NCI-H345 treated with DMSO at 0.1 percent for 48 hours (cell line): ENCODE data around the gene RRM1.
"Not testable (repeated sequence)": the region's sequence is repeated elsewhere in the genome, so short reads cannot be mapped to it uniquely, and the experiment has no call there.

Experiments
- DNase-seq: peaks from one replicate; lab custom pipeline; 2025; ENCODE audit not compliant: unreplicated experiment; lab: John Stamatoyannopoulos, UW

The RRM1 gene

DNA sequence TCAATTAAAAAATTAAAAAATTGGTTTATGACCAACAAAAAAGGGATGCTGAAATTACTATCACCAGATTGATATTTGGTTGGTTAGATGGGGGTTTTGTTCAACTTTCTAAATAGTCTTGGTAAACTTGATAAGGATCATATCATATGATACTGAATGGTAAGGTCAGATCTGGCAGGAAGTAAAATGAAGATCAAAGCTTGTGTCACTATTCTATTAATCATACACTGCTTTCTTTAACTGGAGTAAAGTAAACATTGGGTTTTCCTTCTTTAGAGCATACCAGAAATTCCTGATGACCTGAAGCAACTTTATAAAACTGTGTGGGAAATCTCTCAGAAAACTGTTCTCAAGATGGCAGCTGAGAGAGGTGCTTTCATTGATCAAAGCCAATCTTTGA lies 40.2 kb downstream of the RRM1 start:
- no peak for DNase-seq

DNA sequence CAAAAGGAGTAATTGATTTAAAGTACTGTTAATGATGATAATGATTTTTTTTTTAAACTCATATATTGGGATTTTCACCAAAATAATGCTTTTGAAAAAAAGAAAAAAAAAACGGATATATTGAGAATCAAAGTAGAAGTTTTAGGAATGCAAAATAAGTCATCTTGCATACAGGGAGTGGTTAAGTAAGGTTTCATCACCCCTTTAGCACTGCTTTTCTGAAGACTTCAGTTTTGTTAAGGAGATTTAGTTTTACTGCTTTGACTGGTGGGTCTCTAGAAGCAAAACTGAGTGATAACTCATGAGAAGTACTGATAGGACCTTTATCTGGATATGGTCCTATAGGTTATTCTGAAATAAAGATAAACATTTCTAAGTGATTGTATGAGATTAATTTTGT lies 43.9 kb downstream of the RRM1 start:
- DNase-seq, result no peak

DNA sequence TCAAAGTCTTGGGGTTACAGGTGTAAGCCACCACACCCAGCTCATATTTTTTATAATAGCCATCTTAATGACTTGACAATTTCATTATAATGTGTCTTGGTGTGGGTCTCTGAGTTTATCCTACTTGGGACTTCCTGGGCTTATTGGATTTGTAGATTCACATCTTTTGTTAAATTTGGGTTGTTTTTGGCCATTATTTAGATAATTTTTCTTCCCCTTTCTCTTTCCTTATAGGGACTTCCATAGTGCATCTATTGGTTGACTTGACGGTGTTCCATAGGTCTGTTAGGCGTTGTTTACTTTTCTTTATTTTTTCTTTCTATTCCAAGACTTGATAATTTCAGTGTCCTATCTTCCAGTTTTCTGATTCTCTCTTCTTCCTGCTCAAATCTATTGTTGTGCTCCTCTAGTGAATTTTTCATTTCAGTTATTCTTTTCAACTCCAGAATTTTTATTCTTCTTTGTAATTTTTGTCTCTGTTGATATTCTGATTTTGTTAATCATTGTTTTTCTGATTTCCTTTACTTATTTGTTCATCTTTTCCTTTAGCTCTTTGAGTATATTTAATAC lies 45.6 kb downstream of the RRM1 start:
- no peak for DNase-seq

DNA sequence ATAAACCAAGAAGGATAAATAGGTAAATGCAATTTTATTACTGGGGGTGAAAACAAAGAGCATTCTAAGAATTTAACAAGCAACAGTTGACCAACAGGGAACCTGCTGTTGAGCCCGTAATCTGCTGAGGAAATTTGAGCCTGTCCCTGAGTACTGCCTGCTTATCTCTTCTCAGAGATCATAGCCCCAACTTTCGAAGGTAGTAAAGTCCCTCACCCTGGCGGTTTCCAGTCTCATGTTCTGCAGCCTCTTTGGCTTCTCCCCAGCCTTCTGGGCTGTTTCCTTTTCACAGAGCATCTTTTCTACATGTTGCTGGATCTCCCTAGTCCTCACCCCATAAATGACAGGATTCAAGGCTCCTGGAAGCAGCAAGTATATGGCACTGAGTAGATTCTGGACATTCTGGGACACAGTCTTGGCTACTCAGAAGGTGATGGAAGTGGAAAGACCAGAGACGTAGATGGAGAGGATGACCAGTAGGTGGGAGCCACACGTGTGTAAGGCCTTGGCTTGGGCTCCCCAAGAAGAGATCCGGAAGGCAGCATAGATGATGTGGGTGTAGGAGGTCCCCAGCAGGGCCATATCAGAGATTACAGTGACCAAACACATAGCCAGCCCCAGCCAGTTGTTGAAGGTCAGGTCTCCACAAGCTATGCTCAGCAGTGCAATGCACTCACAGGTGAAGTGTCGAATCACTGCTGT lies 51.6 kb downstream of the RRM1 start:
- DNase-seq, result no peak

DNA sequence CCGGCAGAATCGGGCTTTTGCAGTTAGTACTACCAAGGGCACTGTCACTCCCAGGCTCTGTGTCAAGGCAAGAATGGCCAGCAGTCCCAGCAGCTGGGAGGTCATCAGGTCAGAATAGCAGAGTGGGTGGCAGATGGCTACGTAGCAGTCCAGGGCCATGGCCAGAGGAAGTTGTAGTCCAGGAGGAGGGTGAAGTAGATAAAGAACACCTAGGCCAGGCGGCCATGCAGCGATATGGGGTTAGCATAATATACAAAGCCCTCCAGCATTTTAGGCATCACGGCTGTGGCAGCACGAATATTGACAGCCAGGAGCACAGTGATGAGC lies 52.1 kb downstream of the RRM1 start:
- no peak for DNase-seq

DNA sequence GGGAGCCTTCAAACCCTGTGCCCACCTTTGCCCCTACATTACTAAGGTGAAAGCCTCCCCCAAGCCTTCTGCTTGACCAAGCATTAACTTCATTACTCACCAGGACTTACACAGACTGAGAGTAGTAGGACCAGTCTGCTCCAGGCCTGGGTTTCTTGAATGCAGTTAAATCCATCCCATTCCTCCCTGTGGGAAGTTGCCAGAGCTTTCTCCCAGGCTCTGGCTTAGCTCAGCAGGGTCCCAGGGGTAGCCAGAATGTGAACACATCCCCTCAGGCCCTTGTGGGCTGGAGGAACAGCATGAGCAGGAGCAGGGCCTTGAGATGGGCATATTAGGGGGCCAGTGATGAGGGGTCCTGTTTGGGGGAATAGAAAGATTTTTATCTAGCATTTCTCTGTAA lies 59.9 kb downstream of the RRM1 start:
- DNase-seq, result no peak

DNA sequence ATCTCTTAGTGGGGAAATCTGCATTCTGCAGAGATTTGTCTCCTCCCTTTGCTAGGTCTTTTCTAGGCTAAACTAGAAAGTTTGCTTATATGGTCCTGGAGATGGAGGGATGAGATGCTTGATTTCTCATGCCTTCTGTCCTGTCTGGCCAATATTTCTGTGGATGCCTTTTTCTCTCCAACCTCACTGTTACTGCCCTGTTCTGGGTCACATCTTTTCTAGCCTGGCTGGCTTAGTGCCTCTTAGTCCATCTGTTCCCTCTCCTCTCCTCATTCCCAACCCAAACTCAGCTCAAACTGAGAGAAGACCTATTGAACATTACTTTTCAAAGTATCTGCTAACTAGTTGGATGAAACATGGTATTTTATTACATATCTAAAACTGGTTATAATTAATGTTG lies 62.0 kb downstream of the RRM1 start:
- DNase-seq, result no peak

DNA sequence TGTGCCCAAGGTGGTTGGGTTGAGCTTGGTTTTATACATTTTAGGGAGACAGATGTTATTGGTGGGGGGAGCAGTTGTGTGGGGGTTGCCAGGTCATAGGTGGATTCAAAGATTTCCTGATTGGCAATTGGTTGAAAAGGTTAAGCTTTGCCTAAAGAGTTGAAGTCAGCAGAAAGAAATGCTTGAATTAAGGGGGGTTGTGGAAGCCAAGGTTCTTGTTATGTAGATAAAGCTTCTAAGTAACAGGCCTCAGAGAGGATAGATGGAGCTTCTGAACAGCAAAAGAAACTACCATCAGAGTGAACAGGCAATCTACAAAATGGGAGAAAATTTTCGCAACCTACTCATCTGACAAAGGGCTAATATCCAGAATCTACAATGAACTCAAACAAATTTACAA lies 64.2 kb downstream of the RRM1 start:
- DNase-seq, result not testable (repeated sequence)

DNA sequence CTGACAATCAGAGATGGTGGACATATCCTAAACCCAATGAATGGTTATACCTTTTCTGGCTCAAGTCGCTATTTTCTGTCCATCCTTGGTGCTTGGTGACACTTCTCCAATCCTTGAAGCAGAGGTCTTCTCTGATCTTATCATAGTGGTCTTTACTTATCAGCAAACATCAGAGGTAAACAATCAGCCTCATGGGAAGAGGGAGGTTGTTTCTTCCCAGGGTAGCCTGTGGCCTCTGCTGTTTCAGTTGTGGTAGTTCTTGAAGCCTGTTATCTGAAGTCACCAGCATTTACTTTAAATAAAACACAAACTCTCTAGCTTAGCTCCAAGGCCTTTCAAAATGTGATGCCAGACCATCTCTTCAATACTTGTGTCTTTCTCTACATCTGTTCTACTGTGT lies 66.7 kb downstream of the RRM1 start:
- no peak for DNase-seq

DNA sequence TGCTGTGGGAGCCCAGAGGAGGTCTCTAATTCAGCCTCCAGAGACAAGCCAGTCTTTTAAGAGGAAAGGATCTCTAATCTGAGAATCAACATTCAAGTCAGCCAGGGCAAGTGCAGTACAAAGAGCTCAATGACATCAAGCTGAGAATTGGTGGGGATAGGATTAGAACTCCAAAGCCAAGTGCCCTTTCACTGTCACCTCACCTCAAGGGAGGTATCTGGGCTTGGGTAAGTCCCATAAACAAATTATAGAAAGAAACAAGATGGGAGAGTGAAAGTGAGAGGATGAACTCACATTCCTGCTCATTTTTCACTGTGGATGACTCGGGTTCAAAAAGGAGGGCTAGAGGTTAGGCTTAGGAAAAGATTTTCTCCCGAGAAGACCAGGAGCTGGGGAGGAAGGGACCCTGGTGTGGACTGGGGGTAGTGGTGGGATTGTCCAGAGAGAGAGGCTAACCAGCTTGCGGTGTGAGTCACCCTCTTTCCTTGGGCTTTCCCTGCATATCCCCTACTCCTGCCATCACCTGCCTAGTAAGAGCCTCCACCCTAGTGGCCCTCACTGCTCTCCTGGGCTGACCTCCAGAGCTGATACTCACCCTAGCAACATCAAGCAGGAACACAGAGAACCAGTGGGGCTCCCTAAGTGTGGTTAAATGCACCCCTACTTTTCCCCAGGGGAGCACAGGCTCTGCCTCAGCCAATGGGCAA lies 70.4 kb downstream of the RRM1 start:
- no peak for DNase-seq

DNA sequence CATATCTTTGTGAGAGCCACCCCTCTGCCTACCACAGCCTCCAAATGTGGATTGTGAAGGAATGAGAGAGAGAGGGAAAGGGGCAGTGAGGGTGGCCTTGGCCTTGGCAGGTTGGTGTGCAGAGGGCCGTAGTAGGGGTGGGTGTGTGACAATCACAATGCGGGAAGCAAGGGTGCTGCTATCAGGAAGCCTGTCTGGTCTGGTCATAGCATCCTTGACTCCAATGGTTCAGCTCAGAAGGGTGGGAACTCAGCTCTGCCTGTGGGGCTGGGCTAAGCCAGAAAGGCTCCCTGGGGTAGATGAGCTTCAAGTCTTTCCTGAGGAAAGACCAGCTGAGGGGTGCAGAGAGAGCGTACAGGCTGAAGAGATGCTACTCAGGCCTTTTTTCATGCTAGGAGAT lies 72.7 kb downstream of the RRM1 start:
- no peak for DNase-seq

DNA sequence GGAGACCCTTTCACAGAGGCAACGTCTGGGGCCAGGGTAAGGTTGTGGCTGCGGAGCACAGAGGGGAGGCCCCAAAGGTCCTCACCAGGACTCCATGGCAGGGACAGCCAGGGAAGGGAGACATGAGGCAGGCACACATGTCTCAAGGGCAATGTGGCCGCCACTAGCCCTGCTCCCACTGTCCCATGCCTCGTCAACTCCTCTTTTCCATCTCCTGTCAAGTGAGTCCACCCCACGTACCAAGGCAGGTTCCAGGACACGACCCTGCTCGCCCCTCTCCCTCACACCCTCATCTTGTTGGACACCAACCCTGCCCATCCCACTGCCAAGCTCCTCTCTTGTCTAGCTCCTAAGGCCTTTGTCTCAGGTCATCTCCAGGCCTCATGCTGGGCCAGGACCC lies 73.2 kb downstream of the RRM1 start:
- no peak for DNase-seq

DNA sequence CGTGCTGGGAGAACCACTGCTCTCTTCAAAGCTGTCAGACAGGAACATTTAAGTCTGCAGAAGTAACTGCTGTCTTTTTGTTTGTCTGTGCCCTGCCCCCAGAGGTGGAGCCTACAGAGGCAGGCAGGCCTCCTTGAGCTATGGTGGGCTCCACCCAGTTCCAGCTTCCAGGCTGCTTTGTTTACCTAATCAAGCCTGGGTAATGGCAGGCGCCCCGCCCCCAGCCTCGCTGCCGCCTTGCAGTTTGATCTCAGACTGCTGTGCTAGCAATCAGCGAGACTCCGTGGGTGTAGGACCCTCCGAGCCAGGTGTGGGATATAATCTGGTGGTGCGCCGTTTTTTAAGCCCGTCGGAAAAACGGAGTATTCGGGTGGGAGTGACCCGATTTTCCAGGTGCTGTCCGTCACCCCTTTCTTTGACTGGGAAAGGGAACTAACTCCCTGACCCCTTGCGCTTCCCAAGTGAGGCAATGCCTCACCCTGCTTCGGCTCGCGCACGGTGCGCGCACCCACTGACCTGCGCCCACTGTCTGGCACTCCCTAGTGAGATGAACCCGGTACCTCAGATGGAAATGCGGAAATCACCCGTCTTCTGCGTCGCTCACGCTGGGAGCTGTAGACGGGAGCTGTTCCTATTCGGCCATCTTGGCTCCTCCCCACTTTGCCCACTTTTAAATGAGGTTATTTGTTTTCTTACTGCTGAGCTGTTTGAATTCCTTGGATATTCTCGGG lies 81.2 kb downstream of the RRM1 start:
- DNase-seq, result not testable (repeated sequence)

DNA sequence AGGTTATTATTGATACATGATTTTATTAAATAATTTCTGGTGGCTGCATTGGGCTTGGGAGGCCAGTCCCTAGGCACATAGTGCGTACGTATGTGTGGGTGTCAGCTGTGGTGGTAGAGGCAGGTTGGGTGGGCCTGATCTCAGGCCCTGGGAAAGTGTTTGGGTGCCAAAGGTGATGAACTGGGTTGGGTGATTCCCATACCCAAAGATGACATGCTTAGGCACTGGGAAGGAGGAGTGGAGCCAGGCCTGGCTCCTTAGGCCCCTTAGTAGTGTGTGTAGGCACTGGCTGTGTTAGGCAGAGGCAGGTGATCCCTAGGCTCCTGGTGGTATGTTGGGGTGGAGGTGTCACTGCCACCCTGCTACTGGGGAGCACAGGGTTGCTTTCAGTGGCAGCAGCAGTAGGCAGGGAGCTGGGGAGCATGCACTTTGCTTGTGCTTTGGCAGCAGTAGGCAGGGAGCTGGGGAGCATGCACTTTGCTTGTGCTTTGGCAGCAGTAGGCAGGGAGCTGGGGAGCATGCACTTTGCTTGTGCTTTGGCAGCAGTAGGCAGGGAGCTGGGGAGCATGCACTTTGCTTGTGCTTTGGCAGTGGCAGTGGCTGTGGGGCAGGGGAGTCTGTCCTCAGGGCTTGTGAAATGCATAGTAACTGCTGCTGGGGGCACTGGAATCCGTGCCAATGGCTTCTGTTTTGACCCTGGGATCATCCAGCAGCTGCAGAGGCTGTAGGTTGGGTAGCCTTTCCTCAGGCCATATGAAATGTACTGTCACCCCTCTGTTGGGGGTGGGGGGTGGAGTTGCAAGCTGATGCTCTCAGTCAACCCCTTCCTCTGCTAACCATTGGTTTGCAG lies 84.4 kb downstream of the RRM1 start:
- DNase-seq, result no peak

DNA sequence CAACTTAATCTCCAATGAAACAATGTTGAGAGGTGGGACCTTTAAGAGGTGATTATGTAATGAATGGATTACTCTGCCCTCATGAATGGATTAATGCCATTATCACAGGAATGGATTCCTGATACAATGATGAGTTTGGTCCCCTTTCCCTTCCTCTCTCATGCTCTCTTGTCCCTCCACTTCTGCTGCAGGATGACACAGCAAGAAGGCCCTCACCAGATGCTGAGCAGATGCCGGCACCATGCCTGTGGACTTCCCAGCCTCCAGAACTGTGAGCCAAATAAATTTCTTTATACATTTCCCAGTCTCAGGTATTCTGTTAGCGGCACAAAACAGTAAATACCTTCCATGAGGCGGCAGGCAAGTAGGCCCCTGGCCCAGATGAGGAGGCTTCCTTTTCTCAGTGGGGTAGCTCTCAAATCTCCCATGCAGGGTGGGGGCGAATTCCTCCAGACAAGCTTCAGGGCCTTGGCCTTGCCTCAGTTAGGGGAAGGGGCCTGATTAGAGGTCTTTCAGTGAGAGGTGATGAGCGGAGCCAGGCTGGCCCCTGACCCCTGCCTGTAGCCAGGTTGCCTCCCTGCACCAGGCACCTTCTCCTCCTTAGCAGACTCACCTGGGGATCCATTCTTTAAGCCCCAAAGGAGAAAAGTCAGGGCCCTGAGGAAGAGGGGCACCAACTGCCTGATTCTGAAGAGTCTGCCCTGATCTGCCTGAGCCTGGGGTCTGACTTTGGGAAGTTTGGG lies 86.0 kb downstream of the RRM1 start:
- no peak for DNase-seq

DNA sequence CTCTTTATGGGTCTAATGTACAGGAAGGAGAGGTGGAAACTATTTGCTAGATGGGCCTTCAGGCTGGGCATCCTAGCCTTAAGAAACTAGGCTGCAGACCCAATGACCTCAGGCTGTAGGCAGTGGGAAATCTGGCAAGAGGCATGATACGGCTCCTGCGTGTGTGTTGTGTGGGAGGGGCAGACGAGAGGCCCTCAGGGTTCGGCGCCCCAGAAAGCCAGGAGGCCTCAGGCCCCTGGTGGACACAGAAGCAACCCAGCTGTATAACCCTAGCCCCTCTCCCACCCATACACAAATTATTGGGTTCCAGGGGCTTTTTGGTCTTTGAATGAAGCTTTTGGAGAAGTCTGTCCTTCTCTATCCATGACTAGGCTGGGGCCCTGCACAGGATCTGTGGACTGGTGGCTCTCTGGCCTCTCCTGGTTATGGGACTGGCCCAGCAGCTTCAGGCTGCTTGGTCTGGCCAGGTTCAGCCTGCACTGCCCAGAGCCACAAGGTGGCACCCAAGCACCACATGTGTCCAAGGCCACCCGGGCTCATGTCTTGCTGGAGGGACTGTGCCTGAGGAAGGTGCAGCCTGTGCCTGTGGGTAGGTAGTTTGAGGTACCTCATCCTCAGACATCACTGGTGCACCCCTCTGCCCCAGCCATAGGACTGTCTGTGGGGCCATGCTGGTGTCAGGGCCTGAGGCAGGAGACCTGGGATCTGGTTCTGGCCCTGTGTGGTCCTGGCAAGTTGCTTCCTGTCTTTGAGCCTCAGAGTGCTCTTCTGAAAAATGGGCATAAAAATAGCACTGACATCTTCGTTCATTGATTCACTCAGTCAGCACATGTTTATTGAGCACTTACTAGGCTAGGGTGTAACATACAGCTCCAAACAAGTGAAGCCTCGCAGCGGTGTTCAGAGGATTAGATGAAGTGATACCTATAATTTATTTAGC lies 87.5 kb downstream of the RRM1 start:
- peak; percentile 2 for DNase-seq

DNA sequence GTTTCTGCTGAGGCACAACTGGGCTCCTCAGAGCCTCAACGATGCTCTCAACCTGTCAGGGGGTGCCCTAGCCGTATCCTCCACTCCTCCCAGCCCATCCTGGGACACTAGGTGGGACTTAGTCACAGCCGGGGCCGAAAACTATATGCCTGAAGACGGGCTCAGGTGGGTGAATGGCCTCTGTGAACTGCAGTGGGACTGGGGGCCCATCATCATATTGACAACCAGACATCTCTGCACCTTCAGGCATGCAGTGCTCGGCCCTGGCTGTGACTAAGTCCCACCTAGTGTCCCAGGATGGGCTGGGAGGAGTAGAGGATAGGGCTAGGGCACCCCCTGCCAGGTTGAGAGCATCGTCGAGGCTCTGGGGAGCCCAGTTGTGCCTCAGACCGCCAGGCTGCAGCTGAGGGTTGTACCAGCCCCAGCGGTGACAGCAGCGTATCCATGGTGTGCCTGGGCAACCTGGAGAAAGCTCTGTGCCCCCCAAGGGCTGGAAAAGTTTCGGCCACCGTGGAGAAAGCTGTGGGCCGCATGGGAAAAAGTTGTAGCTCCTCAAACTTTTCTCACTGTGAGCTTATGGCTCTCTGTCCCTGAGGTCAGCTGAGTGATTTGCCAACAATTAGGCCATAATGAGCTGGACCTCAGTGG lies 88.9 kb downstream of the RRM1 start:
- DNase-seq, result no peak

DNA sequence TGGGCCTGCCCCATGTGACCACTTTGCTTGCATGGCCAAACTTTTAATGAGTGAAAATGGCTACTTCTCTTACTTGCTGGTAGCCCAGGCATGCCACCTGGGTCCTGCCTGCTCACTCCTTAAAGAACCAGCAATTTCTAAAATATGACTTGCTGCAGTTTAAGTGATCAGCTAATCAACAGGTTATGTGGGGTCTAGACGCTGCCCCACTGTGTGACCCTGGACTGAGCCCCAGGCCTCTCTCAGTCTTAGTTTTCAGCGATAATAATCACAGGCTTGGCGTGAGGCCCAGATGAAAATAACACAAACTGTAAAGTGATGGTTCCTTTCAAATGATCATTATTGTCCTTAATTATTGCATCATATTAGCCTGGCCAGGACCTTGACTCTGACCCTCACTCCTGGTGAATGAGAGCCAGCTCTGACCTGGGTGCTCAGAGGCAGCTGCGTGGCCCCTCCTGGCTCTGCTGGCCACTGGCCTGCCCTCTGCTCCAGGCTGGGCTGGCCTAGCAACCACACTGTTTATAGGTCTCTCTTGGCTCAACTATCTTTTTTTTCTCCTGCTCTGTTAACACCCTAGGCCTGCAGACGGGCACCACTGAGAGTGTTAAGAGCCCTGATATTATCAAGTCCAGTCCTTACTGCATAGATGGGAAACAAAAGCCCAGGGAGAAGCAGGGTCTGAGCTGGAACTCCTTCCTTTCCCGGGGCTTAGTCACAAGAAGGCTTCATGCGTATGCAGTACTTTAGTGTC lies 89.7 kb downstream of the RRM1 start:
- DNase-seq, result no peak
